GM19043 (cell line): ENCODE results near the gene F12.

Experiments used
- ATAC-seq: cut with Tn5 transposase; IDR thresholded peaks from one replicate; pipeline ENCODE4 v1.9.1; 2021; ENCODE audit warnings: low read depth; ENCODE audit not compliant: unreplicated experiment

Gene F12

DNA sequence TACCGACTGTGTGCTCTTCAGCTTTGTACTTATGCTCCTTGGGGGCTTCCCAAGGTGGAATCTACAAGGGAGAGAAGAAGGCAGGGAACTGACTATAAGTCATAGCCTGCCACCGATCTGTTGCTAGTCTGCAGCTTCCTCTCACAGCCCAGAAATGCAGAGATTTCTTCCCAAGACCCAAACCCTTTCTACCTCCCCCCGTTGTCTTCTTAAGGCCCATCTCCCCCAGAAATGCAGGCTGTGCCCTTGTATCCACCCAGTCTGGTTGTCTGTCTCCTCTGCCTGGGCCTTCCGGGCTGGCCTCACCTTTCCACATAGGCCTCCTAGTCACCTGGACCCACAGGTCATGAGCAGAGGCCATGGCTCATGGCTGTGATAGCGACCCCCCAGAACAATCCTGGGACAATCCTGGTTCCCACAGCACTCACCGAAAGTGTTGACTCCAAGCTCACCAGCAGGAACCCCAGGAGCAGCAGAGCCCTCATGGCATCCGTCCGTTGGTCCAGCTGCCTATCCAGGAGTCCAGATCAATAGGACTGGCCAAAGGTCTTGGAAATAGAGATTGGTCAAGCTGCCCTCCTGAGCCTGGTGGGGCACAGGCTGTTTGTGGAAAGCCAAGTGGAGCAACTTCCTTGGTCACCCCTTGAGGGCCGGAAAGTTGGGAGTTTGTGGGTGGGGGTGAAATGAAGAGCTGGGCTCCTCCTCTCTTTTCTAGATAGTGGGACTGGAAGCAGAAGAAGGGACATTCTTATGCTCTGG lies at the start of gene F12:
Gene F12, minus strand, starts transcription at position 522 of the 759 bp plus-strand sequence. Its CDS starts 37 bp downstream, at position 485.
- no peak for ATAC-seq

DNA sequence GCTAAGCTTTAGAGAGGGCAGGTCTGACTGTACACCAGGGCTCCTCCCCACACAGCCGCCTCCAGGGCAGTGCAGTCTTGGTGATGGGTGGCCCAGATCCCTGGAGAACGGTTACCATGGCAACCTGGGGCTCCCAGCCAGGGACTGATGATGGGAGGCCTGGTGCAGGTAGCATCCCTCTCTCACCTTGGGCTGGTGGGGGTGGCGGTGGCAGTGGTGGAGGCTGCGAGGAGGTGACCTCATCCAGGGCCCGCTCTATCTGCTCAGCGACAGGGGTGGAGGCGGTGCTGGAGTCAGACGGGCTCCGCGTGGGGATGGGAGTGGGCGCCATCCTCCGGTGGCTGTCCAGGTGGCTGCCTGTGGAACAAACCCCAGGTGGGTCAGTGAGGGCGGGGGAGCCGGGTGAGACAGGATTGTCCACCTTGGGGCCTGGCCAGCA lies 49.6 kb upstream of the F12 start:
- no peak for ATAC-seq

DNA sequence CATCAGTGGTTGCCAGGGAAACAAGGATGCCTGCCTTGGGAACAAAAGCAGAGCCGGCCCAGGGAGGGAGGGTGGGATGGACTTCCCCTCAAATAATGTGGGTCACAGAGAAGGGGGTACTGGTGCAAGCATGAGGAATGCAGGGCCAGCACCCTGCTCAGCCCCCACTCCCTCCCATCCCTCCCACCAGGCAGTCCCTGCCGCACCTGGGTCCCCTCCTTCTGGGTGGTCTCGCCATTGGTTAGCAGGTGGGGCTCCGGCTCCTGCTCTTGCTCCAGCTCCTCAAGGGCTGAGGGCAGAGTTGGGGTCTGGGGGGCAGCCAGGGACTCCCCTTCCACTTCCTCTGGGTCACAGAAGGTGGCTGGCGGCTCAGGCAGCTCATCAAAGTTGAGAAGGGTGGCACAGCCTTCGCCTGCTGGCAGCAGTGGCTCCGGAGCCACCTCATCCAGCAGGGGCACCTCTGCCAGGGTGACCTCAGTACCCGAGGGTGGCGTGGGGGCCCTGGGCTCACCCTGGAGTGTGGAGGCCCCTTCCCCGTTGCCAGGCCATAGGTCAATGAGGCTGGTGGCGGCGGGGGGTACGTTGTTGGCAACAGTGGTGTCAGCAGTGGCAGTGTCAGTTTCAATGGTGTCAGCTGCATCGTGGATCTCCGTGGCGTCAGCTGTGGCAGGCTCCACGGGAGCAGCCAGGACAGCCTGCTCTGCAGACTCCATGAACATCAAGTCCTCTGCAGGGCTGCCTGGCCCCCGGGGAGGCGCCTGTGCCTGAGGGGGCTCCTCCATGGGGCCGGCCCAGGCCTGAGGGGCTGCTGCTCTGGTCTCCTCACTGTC lies 48.7 kb upstream of the F12 start:
- ATAC-seq = no peak

DNA sequence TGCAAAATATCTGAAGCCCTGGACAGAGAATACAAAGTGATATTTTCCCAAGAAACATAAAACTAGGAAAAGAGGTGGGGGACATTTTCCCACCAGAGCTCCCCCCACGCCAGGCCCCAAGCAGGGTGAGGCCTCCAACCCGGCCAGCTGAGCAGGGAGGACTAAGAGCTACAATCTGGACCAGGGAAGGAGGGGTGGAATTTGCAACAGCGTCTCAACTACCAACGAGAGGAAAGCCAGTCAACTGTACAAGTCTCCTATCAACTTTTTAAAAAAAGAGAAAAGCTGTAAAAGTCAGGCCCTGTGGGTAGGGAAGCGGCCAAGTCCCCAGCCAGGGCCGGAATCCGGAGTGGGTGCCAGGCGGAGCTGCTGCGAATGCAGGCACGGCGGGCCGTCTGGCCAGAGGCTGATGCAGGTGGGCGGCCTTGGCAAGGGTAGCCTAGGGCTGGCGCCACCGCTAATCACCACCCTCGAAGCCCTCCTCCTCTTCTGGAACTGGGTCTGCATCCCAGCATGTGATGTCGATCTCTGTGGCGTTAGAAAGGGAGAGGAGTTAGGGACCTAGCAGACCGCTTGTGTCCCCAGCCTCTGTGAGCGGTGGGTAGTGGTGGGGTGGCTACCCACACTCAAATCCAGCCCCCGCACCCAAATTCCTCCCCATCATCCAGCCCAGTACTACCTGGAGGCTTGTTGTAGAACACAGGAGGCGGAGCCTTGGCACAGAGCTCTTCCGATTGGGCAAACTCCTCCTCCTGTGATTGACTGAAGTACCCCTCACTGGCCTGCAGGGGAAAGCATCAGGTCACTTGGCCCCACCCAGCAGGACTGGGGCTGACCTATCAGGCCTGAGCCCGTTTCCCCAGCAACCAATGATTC lies 47.9 kb upstream of the F12 start:
- ATAC-seq = peak; percentile 53

DNA sequence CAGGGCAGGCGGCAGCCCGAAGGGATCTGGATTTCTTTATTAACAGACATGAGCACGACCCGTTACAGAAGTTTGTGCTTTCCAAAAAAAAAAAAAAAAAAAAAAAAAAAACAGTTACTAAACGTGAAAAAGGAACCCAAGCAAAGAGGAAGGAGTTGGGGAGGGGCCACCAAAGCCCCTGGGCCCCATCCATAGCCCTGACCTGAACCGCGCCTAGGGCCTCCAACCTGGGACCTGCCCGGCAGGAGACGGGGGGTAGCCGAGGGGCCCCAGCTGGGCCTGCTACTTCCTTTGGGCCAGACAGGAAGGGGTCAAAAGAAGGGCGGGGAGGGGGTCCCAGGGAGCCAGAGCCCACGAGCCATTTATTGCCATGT lies 47.2 kb upstream of the F12 start:
- no peak for ATAC-seq

DNA sequence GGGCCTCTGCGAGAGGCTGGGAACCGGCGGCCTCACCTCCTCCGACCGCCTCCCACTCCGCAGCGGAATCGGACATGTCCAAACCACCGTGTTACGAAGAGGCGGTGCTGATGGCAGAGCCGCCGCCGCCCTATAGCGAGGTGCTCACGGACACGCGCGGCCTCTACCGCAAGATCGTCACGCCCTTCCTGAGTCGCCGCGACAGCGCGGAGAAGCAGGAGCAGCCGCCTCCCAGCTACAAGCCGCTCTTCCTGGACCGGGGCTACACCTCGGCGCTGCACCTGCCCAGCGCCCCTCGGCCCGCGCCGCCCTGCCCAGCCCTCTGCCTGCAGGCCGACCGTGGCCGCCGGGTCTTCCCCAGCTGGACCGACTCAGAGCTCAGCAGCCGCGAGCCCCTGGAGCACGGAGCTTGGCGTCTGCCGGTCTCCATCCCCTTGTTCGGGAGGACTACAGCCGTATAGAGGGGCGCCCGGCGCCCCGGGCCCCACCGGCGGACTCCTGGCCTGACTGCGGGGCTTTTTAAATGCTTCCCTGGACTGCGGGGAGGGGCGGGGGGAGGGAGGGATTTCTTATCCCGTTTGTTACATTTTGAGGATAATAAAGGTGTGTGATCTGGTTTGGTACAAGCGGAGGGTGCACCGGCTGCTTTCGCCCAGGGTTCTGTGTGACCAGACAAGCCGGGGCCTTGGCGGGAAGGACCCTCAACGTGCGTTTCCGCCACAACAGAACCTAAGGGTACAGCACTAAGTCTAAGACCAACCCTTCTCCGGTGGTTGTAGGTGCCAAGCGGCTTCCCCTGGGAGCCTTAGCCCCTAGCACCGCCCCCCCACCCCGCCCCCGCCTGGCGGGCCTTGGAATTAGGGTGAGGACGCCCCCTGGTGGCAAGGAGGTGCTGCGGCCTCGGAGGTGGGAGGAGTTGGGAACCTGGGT lies 46.6 kb upstream of the F12 start:
- ATAC-seq = peak; percentile 9

DNA sequence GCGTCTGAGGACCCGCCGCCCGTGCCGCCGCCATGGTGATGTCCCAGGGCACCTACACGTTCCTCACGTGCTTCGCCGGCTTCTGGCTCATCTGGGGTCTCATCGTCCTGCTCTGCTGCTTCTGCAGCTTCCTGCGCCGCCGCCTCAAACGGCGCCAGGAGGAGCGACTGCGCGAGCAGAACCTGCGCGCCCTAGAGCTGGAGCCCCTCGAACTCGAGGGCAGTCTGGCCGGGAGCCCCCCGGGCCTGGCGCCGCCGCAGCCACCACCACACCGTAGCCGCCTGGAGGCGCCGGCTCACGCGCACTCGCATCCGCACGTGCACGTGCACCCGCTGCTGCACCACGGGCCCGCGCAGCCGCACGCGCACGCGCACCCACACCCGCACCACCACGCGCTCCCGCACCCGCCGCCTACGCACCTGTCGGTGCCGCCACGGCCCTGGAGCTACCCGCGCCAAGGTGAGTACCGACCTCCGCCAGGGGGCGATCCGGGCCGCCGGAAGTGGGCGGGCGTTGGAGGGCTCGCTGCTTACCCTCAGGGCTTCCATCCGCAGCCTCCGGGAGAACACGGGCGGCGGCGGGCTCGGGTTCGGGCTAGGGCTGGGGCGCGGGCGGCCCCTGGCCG lies 45.8 kb upstream of the F12 start:
- ATAC-seq = peak; percentile 40

DNA sequence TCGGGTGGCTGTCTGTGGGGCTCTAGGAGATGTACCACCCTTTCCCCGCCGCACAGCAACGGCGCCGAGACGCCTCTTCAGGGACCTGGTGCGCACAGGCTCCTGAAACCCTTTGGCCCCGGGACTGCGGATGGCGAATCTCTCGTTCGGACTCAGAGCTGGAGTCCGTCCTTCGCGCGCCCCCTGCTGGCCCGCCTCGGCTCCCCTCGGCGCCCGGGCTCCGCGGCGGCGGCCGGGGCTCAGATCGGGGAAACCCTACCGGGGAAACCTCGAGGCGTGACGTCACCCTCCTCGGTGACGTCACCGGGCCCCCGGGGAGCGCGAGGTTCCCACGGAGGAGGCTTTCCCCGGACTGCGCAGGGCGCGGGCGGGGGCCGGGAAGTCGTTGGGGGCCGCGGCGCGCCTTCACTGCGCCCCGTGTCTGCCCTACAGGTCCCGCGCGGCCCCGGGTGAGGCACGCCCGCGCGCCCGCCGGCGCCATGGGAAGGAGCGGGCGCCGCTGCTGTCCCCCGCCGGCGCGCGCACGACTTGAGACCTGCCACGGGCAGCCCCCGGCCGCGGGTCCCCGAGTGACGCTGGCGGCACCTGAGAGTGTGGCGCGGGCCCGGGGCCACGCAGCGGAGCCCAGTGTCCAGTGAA lies 45.2 kb upstream of the F12 start:
- ATAC-seq = peak; percentile 37

DNA sequence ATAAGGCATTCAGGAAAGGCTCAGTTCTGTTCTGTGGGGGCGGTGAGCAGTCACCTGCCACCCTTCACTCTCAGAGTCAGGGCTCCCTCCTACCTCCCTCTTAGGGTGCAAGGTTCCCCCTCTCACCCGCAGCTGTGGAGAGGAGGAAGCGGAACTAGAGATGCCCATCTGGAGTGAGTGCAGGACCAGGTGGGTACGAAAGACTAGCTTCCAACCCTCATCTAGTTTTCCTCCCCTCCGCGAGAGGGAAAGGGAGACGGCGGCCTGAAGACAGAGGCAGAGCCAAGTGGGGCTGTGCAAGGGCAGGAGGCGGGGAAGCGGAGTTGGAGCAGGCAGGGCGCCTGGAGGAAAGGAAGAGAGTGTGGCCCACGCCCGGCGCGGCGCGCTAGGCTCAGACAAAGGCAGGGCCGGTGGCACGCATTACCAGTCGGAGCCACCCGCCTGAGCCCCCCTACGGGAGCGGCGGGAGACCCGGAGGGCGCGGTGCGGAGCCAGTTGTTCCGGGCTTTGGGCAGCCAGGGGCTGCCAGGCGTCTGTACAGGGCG lies 44.6 kb upstream of the F12 start:
- no peak for ATAC-seq

DNA sequence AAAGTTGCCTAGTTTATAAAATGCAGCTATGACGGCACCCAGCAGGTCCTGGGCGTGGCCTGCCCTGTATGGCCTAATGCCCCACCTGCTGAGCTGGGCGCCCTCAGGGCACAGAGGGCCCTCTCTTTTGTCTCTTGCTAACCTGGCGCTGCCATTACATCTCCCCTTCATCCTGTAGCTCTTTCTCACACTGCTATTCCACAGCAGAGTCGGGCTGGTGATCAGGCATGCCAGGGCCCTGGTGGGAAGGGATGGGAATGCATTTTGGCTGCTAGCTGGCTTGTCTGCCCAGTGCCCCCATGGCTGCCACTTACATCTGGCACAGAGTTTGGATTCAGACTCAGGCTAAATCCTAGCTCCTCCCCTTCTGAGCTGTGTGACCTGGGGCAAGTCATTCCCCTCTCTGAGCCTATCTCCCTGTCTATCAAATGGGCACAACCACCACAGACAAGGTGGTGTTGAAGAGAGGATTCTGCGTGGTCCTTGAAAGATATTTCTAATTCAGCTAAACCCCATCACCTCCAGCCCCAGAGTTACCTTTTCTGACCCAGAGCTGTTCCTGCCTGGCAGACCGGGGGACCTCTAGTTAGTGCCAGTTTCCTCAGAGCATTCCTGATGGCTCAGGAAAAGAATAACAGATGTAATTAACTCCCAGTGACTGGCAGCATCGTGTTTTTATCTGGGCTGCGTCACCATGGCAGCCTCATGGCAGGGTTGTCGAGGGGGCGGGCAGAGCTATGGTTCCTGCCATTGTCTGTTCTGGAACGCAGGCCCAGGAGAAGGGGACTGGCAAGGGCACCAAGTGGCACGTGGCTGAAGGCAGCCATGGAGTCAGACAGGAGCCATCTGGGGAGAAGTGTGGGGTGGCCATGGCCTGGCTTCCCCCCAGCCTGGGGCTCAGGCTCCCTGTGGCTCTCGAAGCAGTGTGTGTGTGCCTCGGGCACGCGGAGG lies 43.6 kb upstream of the F12 start:
- no peak for ATAC-seq

DNA sequence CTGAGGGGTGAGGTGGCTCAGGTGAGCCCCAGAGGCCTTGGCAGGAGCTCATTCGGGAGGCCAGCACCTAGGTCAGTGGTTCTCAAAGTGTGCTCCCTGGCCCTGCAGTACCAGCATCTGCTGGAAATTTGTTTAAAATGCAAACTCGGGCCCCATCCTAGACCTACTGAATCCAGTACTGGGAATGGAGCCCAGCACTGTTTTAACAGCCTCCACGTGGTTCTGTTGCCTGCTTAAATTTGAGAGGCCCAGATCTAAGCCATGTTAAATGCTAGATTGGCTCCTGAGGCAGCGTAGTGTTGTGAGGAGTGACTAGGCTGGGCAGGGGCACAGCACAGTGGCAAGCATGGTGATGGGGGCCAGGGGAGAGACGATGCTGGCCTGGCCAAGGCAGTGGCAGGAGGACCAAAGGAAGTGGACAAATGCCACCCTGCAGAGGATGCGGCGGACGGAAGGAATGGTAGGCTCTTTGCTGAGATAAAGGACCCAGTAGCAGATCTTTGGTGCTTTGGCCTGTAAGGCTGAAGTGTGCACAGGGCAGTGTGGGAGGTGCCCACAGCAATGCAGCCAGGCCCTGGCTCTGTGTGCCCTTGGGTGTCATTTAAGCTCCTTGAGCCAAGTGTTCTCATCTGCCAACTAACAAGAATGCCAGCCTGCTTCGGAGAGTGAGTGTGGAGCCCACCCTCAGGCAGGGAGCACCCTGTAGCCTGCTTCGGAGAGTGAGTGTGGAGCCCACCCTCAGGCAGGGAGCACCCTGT lies 41.5 kb upstream of the F12 start:
- ATAC-seq = no peak

DNA sequence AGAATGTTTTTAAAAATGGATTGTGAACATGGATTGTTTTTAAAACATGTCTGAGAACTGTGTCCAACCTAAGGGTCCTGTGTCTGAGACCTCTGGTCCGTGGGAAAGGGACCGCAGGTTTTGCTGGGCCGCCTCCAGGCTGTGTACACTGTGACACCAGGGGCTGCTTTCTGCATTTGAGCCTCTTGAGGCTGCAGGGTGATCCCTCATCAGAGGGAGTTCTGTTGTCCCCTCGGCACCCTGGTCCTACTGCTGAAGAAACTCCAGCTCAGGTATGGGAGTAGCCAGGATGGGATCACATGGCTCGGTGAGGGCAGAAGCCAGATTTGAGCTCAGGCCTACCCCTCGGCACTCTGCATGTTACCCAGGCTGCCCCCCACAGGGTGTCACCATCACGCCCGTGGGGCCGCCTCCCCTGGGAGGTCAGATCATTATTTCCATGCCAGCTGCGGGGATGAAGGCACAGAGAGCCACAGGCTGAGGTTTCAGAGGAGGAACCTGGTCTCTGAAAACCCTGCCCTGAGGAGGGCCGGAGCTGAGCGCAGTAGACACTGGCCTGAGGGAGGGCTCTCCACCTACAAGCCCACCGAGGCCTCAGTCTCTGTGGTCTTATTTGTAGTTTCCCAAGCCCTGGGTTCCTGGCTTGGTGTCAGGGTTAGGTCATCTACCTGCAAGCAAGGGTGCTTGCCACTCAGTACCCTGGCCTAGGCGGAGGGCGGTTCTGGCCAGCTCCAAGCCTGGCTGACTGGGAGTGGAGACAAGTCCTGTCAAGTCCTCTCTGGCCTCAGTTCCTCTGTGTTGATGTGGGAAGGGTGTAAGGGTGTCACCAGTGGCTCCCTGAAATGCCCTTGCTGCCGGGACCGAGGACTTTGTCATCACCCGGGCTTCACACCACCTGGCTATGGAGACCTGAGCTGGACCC lies 40.0 kb upstream of the F12 start:
- no peak for ATAC-seq

DNA sequence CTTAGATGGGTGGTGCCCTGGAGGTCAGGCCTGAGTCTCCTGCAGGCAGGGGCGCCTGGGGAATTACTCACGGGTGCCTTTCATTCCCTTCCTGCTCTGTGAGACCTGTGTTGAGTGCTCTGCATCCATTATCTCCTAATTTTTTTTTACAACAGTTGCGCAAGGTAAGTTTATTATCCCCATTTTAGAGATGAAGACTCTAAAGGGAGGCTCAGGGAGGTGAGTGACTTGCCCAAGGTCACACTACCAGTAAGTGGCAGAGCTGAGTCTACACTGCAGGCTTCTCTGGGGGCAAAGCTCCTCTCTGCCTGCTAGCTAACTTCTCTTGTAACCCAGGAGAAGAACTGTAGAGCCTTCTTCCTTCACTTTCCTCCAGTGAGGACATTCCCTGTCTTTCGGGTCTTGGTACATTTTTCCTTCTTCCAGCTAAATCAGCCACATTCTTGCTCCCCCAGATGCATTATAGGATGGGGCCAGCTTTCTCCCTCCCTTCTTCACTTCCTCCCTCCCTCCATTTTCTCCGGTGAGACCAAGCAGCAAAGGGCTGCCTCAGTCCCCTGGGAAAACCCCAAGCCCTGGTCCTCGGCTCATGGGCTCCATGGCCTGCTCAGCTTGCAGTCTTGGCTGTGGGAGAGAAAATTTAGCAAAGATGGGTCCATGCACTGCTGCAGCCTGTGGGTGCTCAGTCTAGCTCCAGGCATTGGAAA lies 39.0 kb upstream of the F12 start:
- ATAC-seq = no peak

DNA sequence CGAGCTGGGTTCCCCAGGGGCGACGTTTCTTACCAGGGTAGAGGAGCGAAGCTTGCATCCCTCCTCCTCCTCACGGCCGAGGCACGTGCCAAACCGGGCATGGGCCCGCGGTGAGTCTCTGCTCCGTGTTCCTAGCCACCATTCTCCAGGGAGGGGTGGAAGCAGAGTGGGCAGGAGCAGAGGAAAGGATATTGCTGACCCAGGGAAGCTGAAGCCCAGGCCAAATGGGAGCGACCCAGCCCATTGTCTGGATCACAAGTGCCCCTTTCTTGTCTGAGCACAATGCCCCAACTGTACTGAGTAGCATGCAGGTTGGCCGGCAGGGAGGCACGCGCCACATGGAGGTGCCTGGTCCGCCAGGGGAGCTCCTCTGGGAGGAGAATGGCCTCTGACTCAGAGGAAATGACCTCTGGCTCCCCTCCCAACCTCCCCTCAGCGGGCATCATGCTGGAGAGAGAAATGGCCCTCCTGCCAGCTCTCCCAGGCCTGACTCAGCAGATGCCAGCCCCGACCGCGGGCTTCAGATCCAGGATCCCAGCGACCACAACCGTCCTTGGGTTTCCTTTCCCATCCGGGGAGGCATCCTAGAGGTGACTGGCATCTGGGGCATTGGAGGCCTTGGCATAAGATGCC lies 38.4 kb upstream of the F12 start:
- no peak for ATAC-seq
